ENCODE measurements around the gene COPZ2.
"Not testable (repeated sequence)": the region's sequence is repeated elsewhere in the genome, so short reads cannot be mapped to it uniquely, and the experiment has no call there.

COPZ2 gene

GRCh38 chr17:48055531-48056245, 18.1 kb upstream of the COPZ2 start:
- DNase-seq, result no peak

DNA sequence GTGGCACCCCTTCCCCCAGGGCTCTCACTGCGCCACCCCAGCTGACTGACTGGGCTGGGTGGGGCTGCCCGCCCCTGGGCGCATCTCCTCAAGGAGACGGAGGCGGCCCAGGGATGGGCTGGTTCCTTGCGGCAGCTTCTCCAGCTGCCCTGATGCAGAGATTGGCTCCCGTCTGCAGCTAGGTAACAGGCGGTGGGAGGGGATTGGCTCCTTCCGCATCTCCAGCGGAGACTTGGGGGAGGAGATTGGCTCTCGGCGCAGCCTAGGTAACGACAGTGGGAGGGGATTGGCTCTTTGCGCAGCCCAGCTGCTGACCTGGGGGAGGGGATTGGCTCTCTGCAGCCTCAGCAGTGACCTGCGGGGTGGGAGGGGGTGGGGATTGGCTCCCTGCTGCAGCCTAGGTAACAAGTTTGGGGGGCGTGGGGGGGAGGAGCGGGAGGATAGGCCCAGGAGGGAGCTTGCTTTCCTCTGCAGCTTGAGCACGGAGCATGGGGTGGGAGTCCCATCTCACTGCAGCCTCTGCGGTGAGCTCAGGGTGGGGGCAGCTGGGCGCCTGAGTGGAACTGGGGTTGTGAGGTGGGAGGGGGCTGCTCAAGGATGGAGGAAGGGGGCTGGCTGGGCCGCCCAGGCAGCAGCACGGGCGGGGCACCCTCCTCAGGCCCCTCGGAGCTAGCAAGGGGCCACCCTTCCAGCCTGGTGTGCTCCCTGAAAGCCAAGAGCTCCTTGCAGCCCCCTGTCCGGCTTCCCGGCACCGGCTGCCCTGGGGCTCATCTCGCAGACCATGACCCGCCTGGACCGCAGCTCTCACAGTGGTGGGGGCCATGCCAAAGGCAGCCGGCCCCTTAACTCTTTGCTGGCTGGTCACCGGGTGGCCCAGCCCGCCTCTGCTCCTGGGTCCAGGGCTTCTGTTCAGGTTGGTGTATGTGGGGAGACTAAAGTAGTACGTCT, 16.9 kb upstream of the COPZ2 start:
- peak; percentile 90 for DNase-seq

DNA sequence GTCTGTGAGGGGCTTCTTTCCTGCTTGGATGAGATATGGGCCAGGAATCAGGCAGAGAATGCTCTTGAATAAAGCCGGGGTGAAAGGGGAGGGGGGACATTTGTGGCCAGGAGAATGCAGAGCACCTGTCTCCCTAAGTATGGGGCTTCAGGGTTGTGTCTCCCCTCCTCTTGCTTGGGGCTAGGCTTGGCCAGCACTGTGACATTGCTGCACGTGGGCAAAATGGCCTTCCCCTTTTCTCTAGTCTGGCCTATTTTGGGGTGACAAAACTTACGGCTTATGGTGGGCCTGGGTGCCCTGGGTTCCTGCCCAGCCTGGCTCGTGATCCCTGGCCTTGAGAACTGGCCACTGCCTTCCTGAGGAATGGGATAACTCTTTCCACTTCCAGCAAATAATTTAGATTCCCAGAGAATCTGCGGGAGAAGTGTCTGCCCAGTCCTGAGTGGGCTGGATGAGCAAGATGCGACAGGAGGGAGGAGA, 16.2 kb upstream of the COPZ2 start:
- no peak for DNase-seq

DNA sequence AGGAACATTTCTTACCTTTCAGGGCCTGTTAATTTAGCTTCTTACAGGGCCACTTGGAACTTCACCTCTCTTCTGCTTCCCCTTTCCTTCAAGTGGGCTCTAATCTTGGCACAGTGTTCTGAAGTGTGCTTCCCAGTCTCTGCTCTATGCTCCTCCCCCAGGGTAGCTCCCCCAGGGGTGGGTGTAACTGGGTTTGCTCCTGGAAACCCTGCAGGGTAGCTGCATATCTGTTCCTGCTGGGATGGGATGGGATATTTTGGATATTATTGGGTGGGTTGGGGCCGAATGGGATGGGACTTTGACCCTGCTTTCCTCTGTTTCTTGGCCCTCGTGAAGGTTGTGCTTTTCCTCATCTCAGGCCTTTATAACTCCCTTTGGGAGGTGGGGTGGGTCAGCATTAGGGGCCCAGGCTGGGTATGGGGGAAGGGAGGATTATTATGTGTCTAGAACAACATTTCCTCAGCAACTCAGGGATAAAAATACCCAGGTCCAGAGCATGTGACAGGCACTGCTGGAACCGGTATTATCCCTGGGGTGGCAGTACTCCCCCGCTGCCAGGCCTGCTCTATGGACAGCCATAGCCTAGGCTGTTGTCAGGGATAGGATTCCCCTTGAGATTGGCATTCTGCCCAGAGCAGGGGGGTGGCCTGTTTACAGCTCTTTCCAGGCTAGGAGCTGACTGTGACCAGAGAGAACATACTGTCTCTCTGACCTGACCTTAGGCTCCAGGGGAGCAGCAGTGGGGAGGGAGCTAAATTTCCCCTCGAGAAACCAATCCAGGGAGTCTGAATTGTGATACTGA, 15.6 kb upstream of the COPZ2 start:
- no peak for DNase-seq

- DNase-seq, result no peak
Measured at GRCh38 chr17:48051706-48052486, 14.3 kb upstream of the COPZ2 start.

GRCh38 chr17:48051283-48051682, 13.7 kb upstream of the COPZ2 start:
- DNase-seq, result no peak

- no peak for DNase-seq
Measured at GRCh38 chr17:48048384-48049126, 11.0 kb upstream of the COPZ2 start.

GRCh38 chr17:48047741-48048383, 10.3 kb upstream of the COPZ2 start, which contains the start of gene NFE2L1:
TSS of gene NFE2L1 (plus strand) at chr17:48048359. CDS start at chr17:48051119, 2,760 bp downstream.
- peak; percentile 96 for DNase-seq

GRCh38 chr17:48047113-48047740, 9.6 kb upstream of the COPZ2 start:
- no peak for DNase-seq

DNA sequence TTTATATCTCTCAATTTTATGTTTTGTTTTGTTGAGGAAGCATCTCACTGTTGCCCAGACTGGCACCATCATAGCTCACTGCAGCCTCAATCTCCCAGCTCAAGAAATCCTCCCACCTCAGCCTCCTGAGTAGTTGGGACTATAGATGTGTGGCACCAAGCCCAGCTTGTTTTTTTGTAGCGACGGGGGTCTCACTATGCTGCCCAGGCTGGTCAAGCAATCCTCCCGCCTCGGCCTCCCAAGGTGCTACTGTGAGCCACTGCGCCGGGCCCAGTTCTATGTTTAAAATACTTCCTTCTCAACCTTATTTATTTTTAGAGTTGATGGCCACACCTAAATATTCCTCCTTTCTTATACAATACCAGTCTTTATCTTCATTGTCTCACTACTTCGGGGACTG, 8.7 kb upstream of the COPZ2 start:
- no peak for DNase-seq

- no peak for DNase-seq
Measured at GRCh38 chr17:48045316-48046001, 7.9 kb upstream of the COPZ2 start.

- no peak for DNase-seq
Measured at GRCh38 chr17:48044851-48045250, 7.3 kb upstream of the COPZ2 start.

- DNase-seq, result no peak
Measured at GRCh38 chr17:48043176-48043575, 5.6 kb upstream of the COPZ2 start.

DNA sequence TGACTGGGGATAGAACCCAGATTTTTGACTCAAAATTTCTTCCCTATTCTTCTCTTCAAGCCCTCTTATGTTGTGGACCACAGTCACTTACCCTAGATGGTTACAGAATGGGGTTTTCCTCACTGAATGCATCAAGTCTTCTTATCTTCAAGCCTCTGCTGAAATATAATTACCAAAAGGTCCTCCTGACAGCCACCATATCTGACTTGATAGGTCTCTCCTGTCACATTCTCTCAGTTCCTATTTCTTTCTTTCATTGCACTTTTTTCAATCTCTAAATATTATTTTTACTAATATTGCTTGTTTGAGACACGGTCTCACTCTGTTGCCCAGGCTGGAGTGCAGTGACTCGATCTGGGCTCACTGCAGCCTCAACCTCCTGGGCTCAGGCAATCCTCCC, 1.1 kb upstream of the COPZ2 start:
- DNase-seq, result no peak

- no peak for DNase-seq
Measured at GRCh38 chr17:48037838-48038323, 284 bp upstream of the COPZ2 start.

DNA sequence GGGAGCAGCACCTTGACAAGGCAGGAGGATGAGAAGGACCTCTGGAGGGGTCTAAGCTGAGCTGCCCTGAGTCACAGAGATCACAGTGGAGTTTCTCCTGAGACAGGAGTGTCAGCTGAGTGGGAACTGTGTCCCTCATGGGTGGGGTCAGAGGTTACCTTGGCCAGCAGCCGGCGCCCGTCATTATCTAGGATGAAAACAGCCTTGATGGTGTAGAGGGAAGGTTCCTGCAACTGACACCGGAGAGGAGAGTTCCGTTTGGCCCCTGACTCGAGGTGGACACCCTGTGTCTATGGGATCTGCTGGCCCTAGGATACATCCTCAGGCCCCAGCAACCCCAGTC, 933 bp downstream of the COPZ2 start:
- DNase-seq, result no peak

- not testable (repeated sequence) for DNase-seq
Measured at GRCh38 chr17:48034734-48035133, 2.9 kb downstream of the COPZ2 start.

DNA sequence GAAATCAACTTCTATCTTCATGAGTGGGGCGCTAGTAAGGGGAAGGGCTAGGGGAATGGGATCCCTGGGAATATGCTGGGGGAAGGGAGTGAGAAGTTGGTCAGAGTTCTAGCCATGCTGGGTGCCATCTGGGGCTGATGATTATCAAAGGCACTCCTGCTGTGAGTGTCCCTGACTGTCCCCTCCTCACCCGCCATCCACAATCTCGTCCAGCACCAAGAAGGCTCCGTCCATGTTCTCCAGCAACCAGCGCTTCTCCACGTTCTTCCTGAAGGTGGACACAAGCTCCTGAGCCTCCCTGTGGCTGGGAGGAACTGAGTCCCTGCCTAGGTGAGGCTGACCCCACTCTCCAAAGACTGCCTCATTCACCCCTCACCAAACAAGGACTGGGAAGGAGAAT, 5.6 kb downstream of the COPZ2 start:
- DNase-seq, result no peak

DNA sequence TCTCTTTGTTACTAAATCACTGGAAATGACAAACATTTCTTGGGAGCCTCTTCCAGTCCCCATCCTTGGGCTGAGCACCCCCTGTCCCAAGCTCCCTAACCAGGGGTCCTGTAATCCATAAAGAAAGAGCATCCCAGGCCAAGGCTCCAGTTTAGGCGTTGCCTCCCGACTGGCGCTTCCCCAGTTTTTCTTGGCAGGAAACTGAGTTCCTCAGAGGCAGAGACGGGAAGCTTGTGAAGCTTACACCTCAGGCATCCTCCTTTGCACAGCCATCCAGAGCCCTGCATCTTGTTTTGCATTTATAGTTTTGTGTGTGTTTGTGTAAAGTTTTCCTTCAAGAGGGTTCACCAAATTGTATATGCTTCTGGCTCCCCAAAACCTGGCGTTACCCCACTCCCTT, 7.1 kb downstream of the COPZ2 start:
- DNase-seq, result no peak

DNA sequence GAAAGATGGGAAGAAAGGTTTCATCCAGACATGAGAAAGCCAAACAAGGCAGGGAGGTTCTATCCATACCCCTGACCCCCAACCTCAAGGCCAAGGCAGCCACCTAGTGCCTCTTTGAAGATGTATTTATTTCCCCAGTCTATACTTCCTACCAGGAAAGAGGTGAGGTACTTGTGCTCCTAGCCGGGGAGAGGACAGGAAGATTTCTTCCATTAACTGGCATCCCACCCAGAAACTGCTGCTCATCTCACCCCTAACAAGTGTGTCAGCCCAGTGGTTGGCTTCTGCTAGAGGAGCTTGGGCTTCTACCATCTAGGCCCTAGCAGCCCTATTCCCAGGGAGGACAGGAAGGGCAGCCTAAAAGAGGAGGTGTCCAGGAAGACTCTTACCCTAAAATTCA, 8.9 kb downstream of the COPZ2 start:
- DNase-seq, result no peak
